G401.6 (cell line): ENCODE data around the gene NLGN1.
A peak's percentile ranks its signal among the peaks of the same experiment; 100 is the strongest.

Experiments
- FAIRE-seq: peaks from 2 replicates; lab custom pipeline; 2012; peaks lifted over from hg19 to GRCh38; lab: Jason Lieb, UNC

The NLGN1 gene

GRCh38 chr3:174229916-174230315 lies 832.4 kb downstream of the NLGN1 start:
- FAIRE-seq = no peak

GRCh38 chr3:174232028-174232657 lies 834.6 kb downstream of the NLGN1 start:
- peak; percentile 23 for FAIRE-seq

- no peak for FAIRE-seq
Observed at GRCh38 chr3:174232658-174233429, 835.3 kb downstream of the NLGN1 start.

- FAIRE-seq = no peak
Observed at GRCh38 chr3:174233511-174233910, 836.0 kb downstream of the NLGN1 start.

GRCh38 chr3:174242311-174243041 lies 844.9 kb downstream of the NLGN1 start:
- no peak for FAIRE-seq

GRCh38 chr3:174243171-174243570 lies 845.6 kb downstream of the NLGN1 start:
- FAIRE-seq = peak; percentile 68

- FAIRE-seq = no peak
Observed at GRCh38 chr3:174247687-174248152, 850.2 kb downstream of the NLGN1 start.

GRCh38 chr3:174251681-174252080 lies 854.1 kb downstream of the NLGN1 start:
- FAIRE-seq = peak; percentile 21

- no peak for FAIRE-seq
Observed at GRCh38 chr3:174253196-174253823, 855.8 kb downstream of the NLGN1 start.

GRCh38 chr3:174253940-174254339 lies 856.4 kb downstream of the NLGN1 start:
- no peak for FAIRE-seq

- no peak for FAIRE-seq
Observed at GRCh38 chr3:174255454-174255853, 857.9 kb downstream of the NLGN1 start.

- FAIRE-seq = peak; percentile 59
Observed at GRCh38 chr3:174266476-174266875, 868.9 kb downstream of the NLGN1 start.

- FAIRE-seq = no peak
Observed at GRCh38 chr3:174268061-174268460, 870.5 kb downstream of the NLGN1 start.

GRCh38 chr3:174268586-174268985 lies 871.0 kb downstream of the NLGN1 start:
- no peak for FAIRE-seq

GRCh38 chr3:174270841-174271240 lies 873.3 kb downstream of the NLGN1 start:
- FAIRE-seq = no peak

- FAIRE-seq = no peak
Observed at GRCh38 chr3:174275336-174275735, 877.8 kb downstream of the NLGN1 start.

- FAIRE-seq = no peak
Observed at GRCh38 chr3:174276826-174277225, 879.3 kb downstream of the NLGN1 start.

GRCh38 chr3:174278094-174278493 lies 880.5 kb downstream of the NLGN1 start:
- FAIRE-seq = no peak

GRCh38 chr3:174280186-174280585 lies 882.6 kb downstream of the NLGN1 start:
- no peak for FAIRE-seq

- FAIRE-seq = no peak
Observed at GRCh38 chr3:174285242-174285864, 887.8 kb downstream of the NLGN1 start.

- FAIRE-seq = peak; percentile 94
Observed at GRCh38 chr3:174287705-174288104, 890.2 kb downstream of the NLGN1 start.

- FAIRE-seq = no peak
Observed at GRCh38 chr3:174294616-174295015, 897.1 kb downstream of the NLGN1 start.
